HEK293 (cell line): ENCODE results near the gene TBCEL.

Experiments used
- GLIS1 ChIP-seq: fragments of 450-650 bp; formaldehyde crosslinking; IDR thresholded peaks from 2 replicates; pipeline ENCODE4 v1.5.1; 2016; ENCODE audit warnings: missing biosample characterization, missing genetic modification characterization
- HIC1 ChIP-seq: fragments of 450-650 bp; formaldehyde crosslinking; IDR thresholded peaks from 2 replicates; pipeline ENCODE4 v1.5.1; 2016; ENCODE audit warnings: missing biosample characterization, missing genetic modification characterization
- PRDM2 ChIP-seq: fragments of 450-650 bp; formaldehyde crosslinking; IDR thresholded peaks from 2 replicates; pipeline ENCODE4 v1.5.1; 2016; ENCODE audit warnings: missing biosample characterization, missing genetic modification characterization, borderline replicate concordance
- TRIM28 ChIP-seq: IDR thresholded peaks from 2 replicates; pipeline ENCODE4 v1.6.1; 2011; ENCODE audit warnings: low read length, control low read depth, borderline replicate concordance
- ZBTB7A ChIP-seq: fragments of 450-650 bp; formaldehyde crosslinking; IDR thresholded peaks from 2 replicates; pipeline ENCODE4 v1.5.1; 2016; ENCODE audit warnings: low read depth, missing biosample characterization, missing genetic modification characterization
- ZFP41 ChIP-seq: fragments of 450-650 bp; formaldehyde crosslinking; IDR thresholded peaks from 2 replicates; pipeline ENCODE4 v1.5.1; 2016; ENCODE audit warnings: missing biosample characterization, missing genetic modification characterization, borderline replicate concordance
- ZFP69B ChIP-seq: fragments of 450-650 bp; formaldehyde crosslinking; IDR thresholded peaks from 2 replicates; pipeline ENCODE4 v1.5.1; 2016; ENCODE audit warnings: missing biosample characterization, missing genetic modification characterization
- ZIC2 ChIP-seq: fragments of 450-650 bp; formaldehyde crosslinking; IDR thresholded peaks from 2 replicates; pipeline ENCODE4 v1.5.1; 2016; ENCODE audit warnings: missing biosample characterization, missing genetic modification characterization
- ZNF114 ChIP-seq: fragments of 450-650 bp; formaldehyde crosslinking; IDR thresholded peaks from 2 replicates; pipeline ENCODE4 v1.5.0; 2017; ENCODE audit warnings: missing biosample characterization, missing genetic modification characterization
- ZNF138 ChIP-seq: fragments of 450-650 bp; formaldehyde crosslinking; IDR thresholded peaks from 2 replicates; pipeline ENCODE4 v1.5.1; 2016; ENCODE audit warnings: missing biosample characterization, missing genetic modification characterization, borderline replicate concordance
- ZNF155 ChIP-seq: fragments of 450-650 bp; formaldehyde crosslinking; IDR thresholded peaks from 2 replicates; pipeline ENCODE4 v1.5.1; 2016; ENCODE audit warnings: missing biosample characterization, missing genetic modification characterization
- ZNF2 ChIP-seq: fragments of 450-650 bp; formaldehyde crosslinking; IDR thresholded peaks from 2 replicates; pipeline ENCODE4 v1.5.1; 2016; ENCODE audit warnings: missing biosample characterization, missing genetic modification characterization
- ZNF223 ChIP-seq: fragments of 450-650 bp; formaldehyde crosslinking; IDR thresholded peaks from 2 replicates; pipeline ENCODE4 v1.5.1; 2016; ENCODE audit warnings: missing biosample characterization, missing genetic modification characterization
- ZNF274 ChIP-seq, 2 experiments: fragments of 200-500 bp in 1 of 2; fragments of 450-650 bp in 1 of 2; sonication (Bioruptor generic) in 1 of 2; formaldehyde crosslinking in 1 of 2; IDR thresholded peaks; 2 replicates each; pipeline versions ENCODE4 v1.5.1 to v1.6.1; 2014 to 2016; ENCODE audit warnings: borderline replicate concordance in 1 of 2, inconsistent platforms in 1 of 2, low read length in 1 of 2, missing biosample characterization in 1 of 2, missing genetic modification characterization in 1 of 2
- ZNF302 ChIP-seq: fragments of 450-650 bp; formaldehyde crosslinking; IDR thresholded peaks from 2 replicates; pipeline ENCODE4 v1.5.1; 2016; ENCODE audit warnings: missing biosample characterization, missing genetic modification characterization, low read depth
- ZNF350 ChIP-seq: fragments of 450-650 bp; formaldehyde crosslinking; IDR thresholded peaks from 2 replicates; pipeline ENCODE4 v1.5.0; 2017; ENCODE audit warnings: missing biosample characterization, mild to moderate bottlenecking, missing genetic modification characterization
- ZNF354C ChIP-seq: fragments of 450-650 bp; formaldehyde crosslinking; IDR thresholded peaks from 2 replicates; pipeline ENCODE4 v1.5.1; 2016; ENCODE audit warnings: missing biosample characterization, missing genetic modification characterization, low read depth, borderline replicate concordance
- ZNF548 ChIP-seq: fragments of 450-650 bp; formaldehyde crosslinking; IDR thresholded peaks from 2 replicates; pipeline ENCODE4 v1.5.1; 2016; ENCODE audit warnings: missing biosample characterization, missing genetic modification characterization
- ZNF549 ChIP-seq: fragments of 450-650 bp; IDR thresholded peaks from 2 replicates; pipeline ENCODE4 v1.5.1; 2018; ENCODE audit warnings: missing biosample characterization, missing genetic modification characterization, mild to moderate bottlenecking, inconsistent platforms, moderate library complexity
- ZNF555 ChIP-seq: fragments of 450-650 bp; formaldehyde crosslinking; conservative IDR thresholded peaks from 2 replicates; pipeline ENCODE4 v1.5.1; 2017; ENCODE audit warnings: missing biosample characterization, mild to moderate bottlenecking, missing genetic modification characterization, inconsistent platforms
- ZNF623 ChIP-seq: fragments of 450-650 bp; formaldehyde crosslinking; IDR thresholded peaks from 2 replicates; pipeline ENCODE4 v1.5.1; 2016; ENCODE audit warnings: missing biosample characterization, missing genetic modification characterization
- ZNF837 ChIP-seq: fragments of 450-650 bp; formaldehyde crosslinking; IDR thresholded peaks from 2 replicates; pipeline ENCODE4 v1.5.1; 2016; ENCODE audit warnings: missing biosample characterization, missing genetic modification characterization
- TF ChIP-seq, protein P1 (sequence below): fragments of 450-650 bp; formaldehyde crosslinking; IDR thresholded peaks from 2 replicates; pipeline ENCODE4 v1.5.1; 2016; ENCODE audit warnings: missing biosample characterization, missing genetic modification characterization
- TF ChIP-seq, protein P2 (sequence below): fragments of 450-650 bp; IDR thresholded peaks from 2 replicates; pipeline ENCODE4 v1.5.1; 2018; ENCODE audit warnings: missing biosample characterization, missing genetic modification characterization
- TF ChIP-seq, protein P3 (sequence below): fragments of 450-650 bp; formaldehyde crosslinking; IDR thresholded peaks from 2 replicates; pipeline ENCODE4 v1.5.1; 2016; ENCODE audit warnings: missing biosample characterization, missing genetic modification characterization, low read depth

The TBCEL gene

DNA sequence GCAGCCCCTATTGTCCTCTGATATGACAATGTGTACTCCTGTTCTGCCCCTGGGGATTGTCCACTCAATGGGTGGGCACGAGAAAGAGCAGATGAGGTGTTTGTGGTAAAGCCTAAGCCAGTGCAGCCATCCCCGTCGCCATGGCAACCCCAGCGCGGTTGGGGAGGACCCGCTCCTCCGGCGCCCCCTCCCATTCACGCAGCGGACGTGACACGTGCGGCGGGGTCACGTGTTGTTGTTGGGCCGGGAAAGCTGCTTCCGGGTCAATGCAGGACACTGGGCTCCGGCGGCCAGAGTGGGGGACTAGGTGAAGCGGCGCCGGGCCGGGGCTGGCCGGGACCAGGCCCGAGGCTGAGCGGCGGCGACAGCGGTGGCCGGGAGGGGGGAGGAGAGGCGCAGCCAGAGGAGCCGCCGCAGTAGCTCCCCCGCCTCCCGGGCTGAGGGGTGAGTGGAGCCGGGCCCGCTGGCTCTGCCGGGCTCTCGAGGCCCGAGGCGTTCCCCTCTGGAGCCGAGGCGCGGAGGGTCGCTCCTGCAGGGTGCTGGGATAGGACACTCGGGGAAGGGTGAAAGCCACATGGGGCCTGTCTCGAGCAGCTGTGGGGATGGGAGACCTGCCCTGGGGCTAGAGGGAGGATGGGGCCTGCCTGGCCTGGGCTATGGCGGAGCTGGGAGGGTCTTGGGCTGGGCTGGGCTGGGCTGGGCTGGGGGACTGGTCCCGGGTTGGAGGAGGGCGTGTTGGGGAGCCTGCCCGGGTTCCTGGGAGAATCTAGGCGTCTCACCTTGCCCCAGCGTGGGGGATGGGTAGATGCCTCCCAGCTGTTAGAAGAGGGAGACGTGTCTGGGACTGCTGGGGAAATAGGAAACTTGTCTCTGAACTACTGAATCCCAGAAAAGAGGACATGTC lies at the start of gene TBCEL (continued):
- no peak for TF ChIP-seq ZFP69B (tag by site-specific recombination)
- no peak for TF ChIP-seq ZNF274 (IDR thresholded peaks at IDR 0.05; ENCODE audit: low read length)
- TF ChIP-seq ZNF274 (tag by site-specific recombination; IDR thresholded peaks at IDR 0.05; ENCODE audit: borderline replicate concordance) = no peak
- no peak for TF ChIP-seq ZBTB7A (tag by site-specific recombination)
- TF ChIP-seq ZNF548 (tag by site-specific recombination) = no peak
- no peak for TF ChIP-seq HIC1 (tag by site-specific recombination)
- no peak for TF ChIP-seq ZNF837 (tag by site-specific recombination)
- no peak for TF ChIP-seq ZNF555 (tag by site-specific recombination)
- no peak for TF ChIP-seq ZIC2 (tag by site-specific recombination)
- no peak for TF ChIP-seq ZNF2 (tag by site-specific recombination)
- TF ChIP-seq ZNF155 (tag by site-specific recombination) = no peak
- no peak for TF ChIP-seq ZNF623 (tag by site-specific recombination)
- TF ChIP-seq ZNF114 (tag by site-specific recombination) = no peak
- TF ChIP-seq GLIS1 (tag by site-specific recombination) = peak; percentile 54; the same call in 1 of the 2 replicates
- TF ChIP-seq ZNF138 (tag by site-specific recombination) = no peak
- TF ChIP-seq, protein P1, sequence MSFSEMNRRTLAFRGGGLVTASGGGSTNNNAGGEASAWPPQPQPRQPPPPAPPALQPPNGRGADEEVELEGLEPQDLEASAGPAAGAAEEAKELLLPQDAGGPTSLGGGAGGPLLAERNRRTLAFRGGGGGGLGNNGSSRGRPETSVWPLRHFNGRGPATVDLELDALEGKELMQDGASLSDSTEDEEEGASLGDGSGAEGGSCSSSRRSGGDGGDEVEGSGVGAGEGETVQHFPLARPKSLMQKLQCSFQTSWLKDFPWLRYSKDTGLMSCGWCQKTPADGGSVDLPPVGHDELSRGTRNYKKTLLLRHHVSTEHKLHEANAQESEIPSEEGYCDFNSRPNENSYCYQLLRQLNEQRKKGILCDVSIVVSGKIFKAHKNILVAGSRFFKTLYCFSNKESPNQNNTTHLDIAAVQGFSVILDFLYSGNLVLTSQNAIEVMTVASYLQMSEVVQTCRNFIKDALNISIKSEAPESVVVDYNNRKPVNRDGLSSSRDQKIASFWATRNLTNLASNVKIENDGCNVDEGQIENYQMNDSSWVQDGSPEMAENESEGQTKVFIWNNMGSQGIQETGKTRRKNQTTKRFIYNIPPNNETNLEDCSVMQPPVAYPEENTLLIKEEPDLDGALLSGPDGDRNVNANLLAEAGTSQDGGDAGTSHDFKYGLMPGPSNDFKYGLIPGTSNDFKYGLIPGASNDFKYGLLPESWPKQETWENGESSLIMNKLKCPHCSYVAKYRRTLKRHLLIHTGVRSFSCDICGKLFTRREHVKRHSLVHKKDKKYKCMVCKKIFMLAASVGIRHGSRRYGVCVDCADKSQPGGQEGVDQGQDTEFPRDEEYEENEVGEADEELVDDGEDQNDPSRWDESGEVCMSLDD (tag by site-specific recombination) = no peak
- no peak for TF ChIP-seq PRDM2 (tag by site-specific recombination)
- TF ChIP-seq ZNF302 (tag by site-specific recombination) = no peak
- TF ChIP-seq, protein P2, sequence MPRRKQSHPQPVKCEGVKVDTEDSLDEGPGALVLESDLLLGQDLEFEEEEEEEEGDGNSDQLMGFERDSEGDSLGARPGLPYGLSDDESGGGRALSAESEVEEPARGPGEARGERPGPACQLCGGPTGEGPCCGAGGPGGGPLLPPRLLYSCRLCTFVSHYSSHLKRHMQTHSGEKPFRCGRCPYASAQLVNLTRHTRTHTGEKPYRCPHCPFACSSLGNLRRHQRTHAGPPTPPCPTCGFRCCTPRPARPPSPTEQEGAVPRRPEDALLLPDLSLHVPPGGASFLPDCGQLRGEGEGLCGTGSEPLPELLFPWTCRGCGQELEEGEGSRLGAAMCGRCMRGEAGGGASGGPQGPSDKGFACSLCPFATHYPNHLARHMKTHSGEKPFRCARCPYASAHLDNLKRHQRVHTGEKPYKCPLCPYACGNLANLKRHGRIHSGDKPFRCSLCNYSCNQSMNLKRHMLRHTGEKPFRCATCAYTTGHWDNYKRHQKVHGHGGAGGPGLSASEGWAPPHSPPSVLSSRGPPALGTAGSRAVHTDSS = no peak
- no peak for TF ChIP-seq ZNF549
- no peak for TF ChIP-seq ZNF223 (tag by site-specific recombination)
- TF ChIP-seq ZNF350 (tag by site-specific recombination) = no peak
- no peak for TF ChIP-seq TRIM28
- TF ChIP-seq, protein P3, sequence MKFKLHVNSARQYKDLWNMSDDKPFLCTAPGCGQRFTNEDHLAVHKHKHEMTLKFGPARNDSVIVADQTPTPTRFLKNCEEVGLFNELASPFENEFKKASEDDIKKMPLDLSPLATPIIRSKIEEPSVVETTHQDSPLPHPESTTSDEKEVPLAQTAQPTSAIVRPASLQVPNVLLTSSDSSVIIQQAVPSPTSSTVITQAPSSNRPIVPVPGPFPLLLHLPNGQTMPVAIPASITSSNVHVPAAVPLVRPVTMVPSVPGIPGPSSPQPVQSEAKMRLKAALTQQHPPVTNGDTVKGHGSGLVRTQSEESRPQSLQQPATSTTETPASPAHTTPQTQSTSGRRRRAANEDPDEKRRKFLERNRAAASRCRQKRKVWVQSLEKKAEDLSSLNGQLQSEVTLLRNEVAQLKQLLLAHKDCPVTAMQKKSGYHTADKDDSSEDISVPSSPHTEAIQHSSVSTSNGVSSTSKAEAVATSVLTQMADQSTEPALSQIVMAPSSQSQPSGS (tag by site-specific recombination) = no peak
- no peak for TF ChIP-seq ZNF354C
- no peak for TF ChIP-seq ZFP41 (tag by site-specific recombination)
